CD4-positive, alpha-beta T cell treated with Interferon gamma for 1 hour (primary cell): ENCODE results near the gene SPHKAP.
"Not testable (repeated sequence)": the region's sequence is repeated elsewhere in the genome, so short reads cannot be mapped to it uniquely, and the experiment has no call there.

ENCODE experiments used
- DNase-seq: peaks from one replicate; pipeline ENCODE4 v3.0.0-alpha.2; 2020

Gene SPHKAP

GRCh38 chr2:228181098-228182019 lies at the start of gene SPHKAP:
Gene SPHKAP, minus strand, starts transcription at chr2:228181687. Its CDS starts 89 bp downstream, at chr2:228181598.
- no peak for DNase-seq

- DNase-seq: no peak
Measured at GRCh38 chr2:228227466-228227865, 46.0 kb upstream of the SPHKAP start.

- no peak for DNase-seq
Measured at GRCh38 chr2:228224410-228224809, 42.9 kb upstream of the SPHKAP start.

GRCh38 chr2:228218593-228218992 lies 37.1 kb upstream of the SPHKAP start:
- not testable (repeated sequence) for DNase-seq

- no peak for DNase-seq
Measured at GRCh38 chr2:228197504-228197903, 16.0 kb upstream of the SPHKAP start.

GRCh38 chr2:228180181-228181097 lies 1.0 kb downstream of the SPHKAP start:
- DNase-seq: no peak

GRCh38 chr2:228167290-228167689 lies 14.2 kb downstream of the SPHKAP start:
- DNase-seq: no peak

GRCh38 chr2:228164718-228165117 lies 16.8 kb downstream of the SPHKAP start:
- no peak for DNase-seq

GRCh38 chr2:228157841-228158240 lies 23.6 kb downstream of the SPHKAP start:
- DNase-seq: no peak

GRCh38 chr2:228144961-228145360 lies 36.5 kb downstream of the SPHKAP start:
- no peak for DNase-seq

- no peak for DNase-seq
Measured at GRCh38 chr2:228140934-228141528, 40.5 kb downstream of the SPHKAP start.

- no peak for DNase-seq
Measured at GRCh38 chr2:228136027-228136426, 45.5 kb downstream of the SPHKAP start.

- DNase-seq: no peak
Measured at GRCh38 chr2:228135300-228135699, 46.2 kb downstream of the SPHKAP start.

- no peak for DNase-seq
Measured at GRCh38 chr2:228131833-228132232, 49.7 kb downstream of the SPHKAP start.

- no peak for DNase-seq
Measured at GRCh38 chr2:228126401-228126800, 55.1 kb downstream of the SPHKAP start.

GRCh38 chr2:228118940-228119339 lies 62.5 kb downstream of the SPHKAP start:
- no peak for DNase-seq

GRCh38 chr2:228107846-228108245 lies 73.6 kb downstream of the SPHKAP start:
- no peak for DNase-seq

- DNase-seq: no peak
Measured at GRCh38 chr2:228105526-228106250, 75.8 kb downstream of the SPHKAP start.

GRCh38 chr2:228104215-228104614 lies 77.3 kb downstream of the SPHKAP start:
- no peak for DNase-seq

GRCh38 chr2:228103379-228103778 lies 78.1 kb downstream of the SPHKAP start:
- no peak for DNase-seq

- no peak for DNase-seq
Measured at GRCh38 chr2:228102949-228103348, 78.5 kb downstream of the SPHKAP start.

GRCh38 chr2:228094377-228094921 lies 87.0 kb downstream of the SPHKAP start:
- no peak for DNase-seq
